Activated naive CD8-positive, alpha-beta T cell treated with anti-CD3 and anti-CD28 coated beads for 36 hours (primary cell): ENCODE measurements around the gene CPEB4. TPM values are rescaled to one million over a fixed set of nuclear protein-coding genes. Genes with fewer than 3 reads are reported as not detected.

ENCODE experiments used
- DNase-seq: peaks from one replicate; pipeline ENCODE4 v3.0.0; 2021
- H3K27ac Mint-ChIP-seq: one replicate; pipeline ENCODE4 v1.8.0; 2022; ENCODE audit warnings: mild to moderate bottlenecking, moderate library complexity, mixed read lengths
- H3K27me3 Mint-ChIP-seq: one replicate; pipeline ENCODE4 v1.8.0; 2022; ENCODE audit warnings: mild to moderate bottlenecking, mixed read lengths
- H3K36me3 Mint-ChIP-seq: one replicate; pipeline ENCODE4 v1.8.0; 2021; ENCODE audit warnings: mild to moderate bottlenecking, mixed read lengths
- H3K4me1 Mint-ChIP-seq: one replicate; pipeline ENCODE4 v1.8.0; 2021; ENCODE audit warnings: mixed read lengths
- H3K4me3 Mint-ChIP-seq: one replicate; pipeline ENCODE4 v1.8.0; 2022; ENCODE audit warnings: mild to moderate bottlenecking, moderate library complexity, mixed read lengths
- H3K9me3 Mint-ChIP-seq: one replicate; pipeline ENCODE4 v1.8.0; 2022; ENCODE audit warnings: mixed read lengths
- total RNA-seq, 2 experiments: library from RNA; stranded (reverse); gene quantifications; one replicate each; pipeline ENCODE4 v1.2.3, GENCODE V29; 2021

CPEB4 gene
- total RNA-seq = 1 to 10 TPM; 7.4 to 8.4 TPM

GRCh38 chr5:173887610-173888472 lies at the start of gene CPEB4:
Gene CPEB4, plus strand, starts transcription at chr5:173888349. Its CDS starts 1,385 bp downstream, at chr5:173889734.
- Mint-ChIP-seq H3K4me3 (peak within 1 kb of the TSS; percentile 94), H3K36me3 (peaks cover 21% of the 10 kb centered on the region), H3K27me3 (no peaks in the 10 kb centered on the region), H3K9me3 (peaks cover 11% of the 10 kb centered on the region), H3K27ac (peak within 1 kb of the TSS; percentile 98), H3K4me1 (peaks cover 50% of the 10 kb centered on the region)
- DNase-seq = peak; percentile 95

- no peak overlapping the region for H3K4me3 Mint-ChIP-seq
- DNase-seq = no peak
- H3K4me1 Mint-ChIP-seq = no peaks in the 10 kb centered on the region
- no peak overlapping the region for H3K27ac Mint-ChIP-seq
- no peaks in the 10 kb centered on the region for H3K27me3 Mint-ChIP-seq
- no peaks in the 10 kb centered on the region for H3K9me3 Mint-ChIP-seq
- H3K36me3 Mint-ChIP-seq = no peaks in the 10 kb centered on the region
Observed at GRCh38 chr5:173839117-173839713, 48.9 kb upstream of the CPEB4 start.

- Mint-ChIP-seq H3K9me3 (no peaks in the 10 kb centered on the region), H3K4me1 (no peaks in the 10 kb centered on the region), H3K27me3 (no peaks in the 10 kb centered on the region), H3K4me3 (no peak overlapping the region), H3K36me3 (no peaks in the 10 kb centered on the region), H3K27ac (no peak overlapping the region)
- no peak for DNase-seq
Observed at GRCh38 chr5:173840111-173840983, 47.8 kb upstream of the CPEB4 start.

- no peak for DNase-seq
- no peak overlapping the region for H3K27ac Mint-ChIP-seq
- no peaks in the 10 kb centered on the region for H3K4me1 Mint-ChIP-seq
- peaks cover 2% of the 10 kb centered on the region for H3K36me3 Mint-ChIP-seq
- no peaks in the 10 kb centered on the region for H3K9me3 Mint-ChIP-seq
- no peaks in the 10 kb centered on the region for H3K27me3 Mint-ChIP-seq
- no peak overlapping the region for H3K4me3 Mint-ChIP-seq
Observed at GRCh38 chr5:173841710-173842109, 46.4 kb upstream of the CPEB4 start.

GRCh38 chr5:173843794-173844193 lies 44.4 kb upstream of the CPEB4 start:
- Mint-ChIP-seq H3K4me3 (no peak overlapping the region), H3K36me3 (peaks cover 2% of the 10 kb centered on the region), H3K4me1 (no peaks in the 10 kb centered on the region), H3K27me3 (no peaks in the 10 kb centered on the region), H3K9me3 (peaks cover 5% of the 10 kb centered on the region), H3K27ac (no peak overlapping the region)
- no peak for DNase-seq

GRCh38 chr5:173845321-173845720 lies 42.8 kb upstream of the CPEB4 start:
- H3K9me3 Mint-ChIP-seq = peaks cover 9% of the 10 kb centered on the region
- no peaks in the 10 kb centered on the region for H3K4me1 Mint-ChIP-seq
- peaks cover 2% of the 10 kb centered on the region for H3K36me3 Mint-ChIP-seq
- H3K27ac Mint-ChIP-seq = no peak overlapping the region
- no peak overlapping the region for H3K4me3 Mint-ChIP-seq
- no peak for DNase-seq
- no peaks in the 10 kb centered on the region for H3K27me3 Mint-ChIP-seq

GRCh38 chr5:173846929-173847501 lies 41.1 kb upstream of the CPEB4 start:
- no peak for DNase-seq
- no peaks in the 10 kb centered on the region for H3K4me1 Mint-ChIP-seq
- H3K36me3 Mint-ChIP-seq = peaks cover 2% of the 10 kb centered on the region
- peaks cover 5% of the 10 kb centered on the region for H3K27me3 Mint-ChIP-seq
- H3K27ac Mint-ChIP-seq = no peak overlapping the region
- peaks cover 9% of the 10 kb centered on the region for H3K9me3 Mint-ChIP-seq
- no peak overlapping the region for H3K4me3 Mint-ChIP-seq

GRCh38 chr5:173848986-173849596 lies 39.1 kb upstream of the CPEB4 start:
- peaks cover 2% of the 10 kb centered on the region for H3K36me3 Mint-ChIP-seq
- no peak for DNase-seq
- no peak overlapping the region for H3K27ac Mint-ChIP-seq
- peaks cover 5% of the 10 kb centered on the region for H3K4me1 Mint-ChIP-seq
- H3K4me3 Mint-ChIP-seq = no peak overlapping the region
- peaks cover 6% of the 10 kb centered on the region for H3K27me3 Mint-ChIP-seq
- peaks cover 9% of the 10 kb centered on the region for H3K9me3 Mint-ChIP-seq

GRCh38 chr5:173849908-173850307 lies 38.2 kb upstream of the CPEB4 start:
- Mint-ChIP-seq H3K4me1 (peaks cover 5% of the 10 kb centered on the region), H3K27me3 (peaks cover 8% of the 10 kb centered on the region), H3K27ac (no peak overlapping the region), H3K36me3 (peaks cover 2% of the 10 kb centered on the region), H3K9me3 (peaks cover 9% of the 10 kb centered on the region), H3K4me3 (no peak overlapping the region)
- no peak for DNase-seq

GRCh38 chr5:173850659-173851058 lies 37.5 kb upstream of the CPEB4 start:
- H3K9me3 Mint-ChIP-seq = peaks cover 9% of the 10 kb centered on the region
- H3K36me3 Mint-ChIP-seq = peaks cover 2% of the 10 kb centered on the region
- H3K4me1 Mint-ChIP-seq = peaks cover 5% of the 10 kb centered on the region
- H3K4me3 Mint-ChIP-seq = no peak overlapping the region
- no peak for DNase-seq
- H3K27ac Mint-ChIP-seq = no peak overlapping the region
- H3K27me3 Mint-ChIP-seq = peaks cover 8% of the 10 kb centered on the region

GRCh38 chr5:173851595-173852243 lies 36.4 kb upstream of the CPEB4 start:
- no peak overlapping the region for H3K27ac Mint-ChIP-seq
- no peaks in the 10 kb centered on the region for H3K36me3 Mint-ChIP-seq
- no peak for DNase-seq
- H3K4me3 Mint-ChIP-seq = no peak overlapping the region
- peaks cover 8% of the 10 kb centered on the region for H3K27me3 Mint-ChIP-seq
- H3K4me1 Mint-ChIP-seq = peaks cover 5% of the 10 kb centered on the region
- H3K9me3 Mint-ChIP-seq = peaks cover 9% of the 10 kb centered on the region

- DNase-seq = no peak
- Mint-ChIP-seq H3K4me3 (no peak overlapping the region), H3K27me3 (peaks cover 8% of the 10 kb centered on the region), H3K36me3 (no peaks in the 10 kb centered on the region), H3K9me3 (peaks cover 7% of the 10 kb centered on the region), H3K27ac (no peak overlapping the region), H3K4me1 (peaks cover 5% of the 10 kb centered on the region)
Observed at GRCh38 chr5:173852790-173853359, 35.3 kb upstream of the CPEB4 start.

- Mint-ChIP-seq H3K27ac (no peak overlapping the region), H3K27me3 (peaks cover 8% of the 10 kb centered on the region), H3K36me3 (no peaks in the 10 kb centered on the region), H3K4me1 (peaks cover 5% of the 10 kb centered on the region), H3K9me3 (peaks cover 6% of the 10 kb centered on the region), H3K4me3 (no peak overlapping the region)
- DNase-seq = no peak
Observed at GRCh38 chr5:173853370-173854131, 34.6 kb upstream of the CPEB4 start.
